ENCODE results near the gene RCAN3.

GRCh38 chr1:24541711-24542346 is 39.2 kb downstream of the RCAN3 start:
- no peak for TF ChIP-seq ZNF668 (CRISPR knock-in tag; IDR thresholded peaks at IDR 0.05)
- no peak for TF ChIP-seq DPF2 (IDR thresholded peaks at IDR 0.05)
- TF ChIP-seq RBBP5 (IDR thresholded peaks at IDR 0.05; ENCODE audit: borderline replicate concordance, insufficient read depth, low read length, poor library complexity, severe bottlenecking): no peak
- TF ChIP-seq JUN (IDR thresholded peaks at IDR 0.05; ENCODE audit: borderline replicate concordance, low read depth, low read length): no peak
- no peak for TF ChIP-seq JUN (CRISPR knock-in tag; IDR thresholded peaks at IDR 0.05; ENCODE audit: borderline replicate concordance)
- no peak for TF ChIP-seq PHF21A (IDR thresholded peaks at IDR 0.05; ENCODE audit: borderline replicate concordance, low read depth)
- TF ChIP-seq CREB1 (IDR thresholded peaks at IDR 0.05): no peak
- no peak for TF ChIP-seq CREB1 (CRISPR knock-in tag; IDR thresholded peaks at IDR 0.05)
- TF ChIP-seq GATAD2A (IDR thresholded peaks at IDR 0.05): no peak
- TF ChIP-seq ZBTB49 (CRISPR knock-in tag; IDR thresholded peaks at IDR 0.05; ENCODE audit: borderline replicate concordance): no peak
- TF ChIP-seq ELF1 (tag; IDR thresholded peaks at IDR 0.05): no peak
- no peak for TF ChIP-seq CBFB (CRISPR knock-in tag; IDR thresholded peaks at IDR 0.05)
- no peak for TF ChIP-seq U2AF2 (optimal IDR thresholded peaks at IDR 0.05; ENCODE audit: low read depth, low read length)

All from K562 (cell line).